NB4 (cell line): Measurements from ENCODE around the gene NTM.

Experiments used
- CTCF ChIP-seq: IDR thresholded peaks from one replicate; pipeline ENCODE4 v1.5.1; 2012; ENCODE audit warnings: low read depth, low read length
- MAX ChIP-seq: IDR thresholded peaks from 2 replicates; pipeline ENCODE4 v1.6.1; 2011; ENCODE audit warnings: low read depth, low read length

- TF ChIP-seq CTCF (no peak), MAX (no peak)
These were observed 366.9 kb downstream of the NTM start for GRCh38 chr11:131737357-131737756.
